Activated naive CD4-positive, alpha-beta T cell treated with anti-CD3 and anti-CD28 coated beads, Interleukin-2, amount 50 U/mL, for 24 hours (primary cell): ENCODE measurements around the gene CATSPERB.
"Not testable (repeated sequence)": the region's sequence is repeated elsewhere in the genome, so short reads cannot be mapped to it uniquely, and the experiment has no call there.

Experiments
- H3K27ac Mint-ChIP-seq: one replicate; pipeline ENCODE4 v1.8.0; 2021; ENCODE audit warnings: mild to moderate bottlenecking, mixed read lengths
- H3K27me3 Mint-ChIP-seq: one replicate; pipeline ENCODE4 v1.8.0; 2021; ENCODE audit warnings: mixed read lengths
- H3K36me3 Mint-ChIP-seq: one replicate; pipeline ENCODE4 v1.8.0; 2021; ENCODE audit warnings: mixed read lengths
- H3K4me1 Mint-ChIP-seq: one replicate; pipeline ENCODE4 v1.8.0; 2021; ENCODE audit warnings: mixed read lengths
- H3K4me3 Mint-ChIP-seq: one replicate; pipeline ENCODE4 v1.8.0; 2021; ENCODE audit warnings: mild to moderate bottlenecking, mixed read lengths
- H3K9me3 Mint-ChIP-seq: one replicate; pipeline ENCODE4 v1.8.0; 2021; ENCODE audit warnings: mixed read lengths

Gene CATSPERB

DNA sequence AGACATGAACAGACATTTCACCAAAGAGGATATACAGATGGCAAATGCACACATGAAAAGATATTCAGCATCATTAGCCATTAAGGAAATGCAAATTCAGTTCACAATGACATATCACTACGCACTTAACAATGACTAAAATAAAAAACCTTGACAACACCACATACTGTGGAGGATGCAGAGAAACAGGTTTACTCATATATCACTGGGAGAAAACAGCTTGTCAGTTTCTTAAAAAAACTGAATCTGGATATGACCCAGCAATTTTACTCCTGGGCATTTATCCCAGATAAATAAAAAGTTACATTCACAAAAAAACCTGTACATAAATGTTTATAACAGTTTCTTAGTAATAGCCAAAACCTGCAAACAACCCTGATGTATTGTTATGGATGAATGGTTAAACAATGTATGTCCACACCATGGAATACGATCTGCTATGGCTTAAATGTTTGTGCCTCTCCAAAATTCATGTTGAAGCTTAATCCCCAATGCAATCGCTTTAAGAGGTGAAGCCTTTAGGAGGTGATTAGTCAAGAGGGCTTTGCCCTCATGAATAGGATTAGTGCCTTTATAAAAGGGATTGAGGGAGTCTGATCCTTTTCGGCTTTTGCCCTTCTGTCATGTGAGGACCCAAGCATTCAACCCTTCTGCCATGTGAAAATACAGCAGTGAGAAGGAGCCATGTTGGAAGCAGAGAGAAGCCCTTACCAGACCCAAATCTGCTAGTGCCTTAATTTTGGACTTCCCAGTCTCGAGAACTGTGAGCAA is 185.8 kb downstream of the CATSPERB start:
- Mint-ChIP-seq H3K27ac (no peak overlapping the region), H3K9me3 (peaks cover 14% of the 10 kb centered on the region), H3K27me3 (no peaks in the 10 kb centered on the region), H3K4me1 (no peaks in the 10 kb centered on the region), H3K36me3 (peaks cover 3% of the 10 kb centered on the region), H3K4me3 (no peak overlapping the region)

DNA sequence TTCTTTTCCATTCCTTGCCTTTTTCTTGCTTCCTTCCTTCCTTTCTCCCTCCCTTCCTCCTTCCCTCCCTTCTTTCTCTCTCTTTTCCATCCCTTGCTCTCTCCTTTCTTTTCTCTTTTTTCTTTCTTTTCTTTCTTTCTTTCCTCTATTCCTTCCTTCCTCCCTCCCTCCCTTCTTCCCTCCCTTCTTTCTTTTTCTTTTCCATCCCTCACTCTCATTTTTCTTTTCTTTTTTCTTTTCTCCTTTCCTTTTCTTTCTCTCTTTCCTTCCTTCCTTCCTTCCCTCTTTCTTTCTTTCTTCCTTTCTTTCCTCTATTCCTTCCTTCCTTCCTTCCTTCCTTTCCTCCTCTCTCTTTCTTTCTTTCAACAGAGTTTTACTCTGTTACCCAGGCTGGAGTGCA is 186.7 kb downstream of the CATSPERB start:
- H3K4me3 Mint-ChIP-seq = no peak overlapping the region
- H3K9me3 Mint-ChIP-seq = peaks cover 21% of the 10 kb centered on the region
- H3K27me3 Mint-ChIP-seq = no peaks in the 10 kb centered on the region
- H3K27ac Mint-ChIP-seq = no peak overlapping the region
- peaks cover 6% of the 10 kb centered on the region for H3K36me3 Mint-ChIP-seq
- H3K4me1 Mint-ChIP-seq = no peaks in the 10 kb centered on the region

DNA sequence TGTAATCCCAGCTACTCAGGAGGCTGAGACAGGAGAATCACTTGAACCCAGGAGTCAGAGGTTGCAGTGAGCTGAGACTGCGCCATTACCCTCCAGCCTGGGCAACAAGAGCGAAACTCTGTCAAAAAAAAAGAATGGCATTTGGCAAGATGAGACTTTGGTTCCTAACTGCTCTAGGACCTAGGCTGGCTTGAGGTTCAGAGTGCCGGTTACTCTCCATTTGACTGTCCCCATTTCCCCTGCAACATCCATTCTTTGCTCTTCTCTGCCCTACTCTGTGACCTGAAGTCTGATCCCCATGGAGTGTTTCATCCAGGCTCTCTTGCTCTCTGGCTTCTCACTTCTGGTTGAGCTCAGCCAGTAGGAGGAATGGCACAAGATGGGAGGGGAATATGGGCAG is 195.6 kb downstream of the CATSPERB start:
- Mint-ChIP-seq H3K36me3 (peaks cover 10% of the 10 kb centered on the region), H3K4me3 (no peak overlapping the region), H3K27ac (no peak overlapping the region), H3K4me1 (no peaks in the 10 kb centered on the region), H3K27me3 (peaks cover 2% of the 10 kb centered on the region), H3K9me3 (peaks cover 8% of the 10 kb centered on the region)

DNA sequence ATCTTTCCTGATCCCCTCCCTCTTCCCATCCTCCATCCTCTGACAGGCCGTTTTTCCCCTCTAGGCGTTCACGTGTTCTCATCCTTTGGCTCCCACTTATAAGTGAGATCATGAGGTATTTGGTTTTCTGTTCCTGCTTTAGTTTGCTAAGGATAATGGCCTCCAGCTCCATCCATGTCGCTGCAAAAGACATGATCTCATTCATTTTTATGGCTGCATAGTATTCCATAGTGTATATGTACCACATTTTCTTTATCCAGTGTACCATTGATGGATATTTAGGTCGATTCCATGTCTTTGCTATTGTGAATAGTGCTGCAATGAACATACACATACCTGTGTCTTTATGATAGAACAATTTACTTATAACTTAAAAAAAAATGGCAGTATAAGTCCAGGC is 197.8 kb downstream of the CATSPERB start:
- H3K27me3 Mint-ChIP-seq, H3K27ac Mint-ChIP-seq, H3K9me3 Mint-ChIP-seq, H3K4me1 Mint-ChIP-seq, H3K36me3 Mint-ChIP-seq, H3K4me3 Mint-ChIP-seq: not testable (repeated sequence)

DNA sequence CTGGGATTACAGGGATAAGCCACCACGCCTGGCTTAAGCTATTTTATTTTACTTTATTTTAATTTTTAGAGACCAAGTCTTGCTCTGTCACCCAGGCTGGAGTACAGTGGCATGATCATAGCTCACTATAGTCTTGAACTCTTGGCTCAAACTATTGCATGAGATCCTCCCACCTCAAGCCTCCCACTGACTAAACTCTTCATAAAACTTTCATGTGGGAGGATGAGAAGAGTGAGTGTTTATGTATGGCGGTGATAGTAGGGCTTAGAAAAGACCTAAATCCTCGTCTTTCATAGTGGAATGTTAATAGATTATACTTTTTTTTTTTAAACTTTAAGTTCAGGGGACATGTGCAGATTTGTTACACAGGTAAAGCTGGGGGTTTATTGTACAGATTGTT is 198.3 kb downstream of the CATSPERB start:
- no peaks in the 10 kb centered on the region for H3K9me3 Mint-ChIP-seq
- peaks cover 2% of the 10 kb centered on the region for H3K27me3 Mint-ChIP-seq
- H3K4me3 Mint-ChIP-seq = no peak overlapping the region

More for the DNA sequence above, 198.3 kb downstream of the CATSPERB start:
- Mint-ChIP-seq H3K36me3 (peaks cover 3% of the 10 kb centered on the region), H3K27ac (no peak overlapping the region), H3K4me1 (no peaks in the 10 kb centered on the region)
